Retinal pigment epithelial cell (primary cell): ENCODE measurements around the gene TNFSF15.

ENCODE experiments used
- DNase-seq: peaks from one replicate; pipeline ENCODE4 v3.0.0-alpha.2; 2010; ENCODE audit warnings: low read depth
- H3K4me3 ChIP-seq: 2 replicates; pipeline ENCODE4 v1.5.1; 2011; ENCODE audit warnings: mild to moderate bottlenecking, low read length, control low read depth, moderate library complexity
- TF ChIP-seq, protein P1 (sequence below): conservative IDR thresholded peaks from 2 replicates; pipeline ENCODE4 v1.5.1; 2011; ENCODE audit warnings: low read depth, low read length, control low read depth, inconsistent platforms

Gene TNFSF15

DNA sequence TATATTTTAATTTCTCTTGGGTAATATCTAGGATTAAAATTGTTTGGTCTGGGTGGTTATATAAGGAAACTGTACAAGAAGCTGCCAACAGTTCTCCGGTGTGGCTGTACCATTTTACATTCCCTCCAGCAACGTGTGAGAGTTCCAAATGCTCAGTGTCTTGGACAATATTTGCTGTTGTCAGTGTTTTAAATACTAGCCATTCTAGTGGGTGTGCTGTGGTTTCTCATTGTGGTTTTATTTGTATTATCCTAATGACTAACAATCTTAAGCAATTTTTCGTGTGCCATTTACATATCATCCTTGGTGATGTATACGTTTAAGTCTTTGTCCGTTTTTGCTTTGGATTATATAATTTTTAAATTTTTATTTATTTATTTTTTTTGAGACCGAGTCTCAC is 34.0 kb downstream of the TNFSF15 start:
- TF ChIP-seq, protein P1, sequence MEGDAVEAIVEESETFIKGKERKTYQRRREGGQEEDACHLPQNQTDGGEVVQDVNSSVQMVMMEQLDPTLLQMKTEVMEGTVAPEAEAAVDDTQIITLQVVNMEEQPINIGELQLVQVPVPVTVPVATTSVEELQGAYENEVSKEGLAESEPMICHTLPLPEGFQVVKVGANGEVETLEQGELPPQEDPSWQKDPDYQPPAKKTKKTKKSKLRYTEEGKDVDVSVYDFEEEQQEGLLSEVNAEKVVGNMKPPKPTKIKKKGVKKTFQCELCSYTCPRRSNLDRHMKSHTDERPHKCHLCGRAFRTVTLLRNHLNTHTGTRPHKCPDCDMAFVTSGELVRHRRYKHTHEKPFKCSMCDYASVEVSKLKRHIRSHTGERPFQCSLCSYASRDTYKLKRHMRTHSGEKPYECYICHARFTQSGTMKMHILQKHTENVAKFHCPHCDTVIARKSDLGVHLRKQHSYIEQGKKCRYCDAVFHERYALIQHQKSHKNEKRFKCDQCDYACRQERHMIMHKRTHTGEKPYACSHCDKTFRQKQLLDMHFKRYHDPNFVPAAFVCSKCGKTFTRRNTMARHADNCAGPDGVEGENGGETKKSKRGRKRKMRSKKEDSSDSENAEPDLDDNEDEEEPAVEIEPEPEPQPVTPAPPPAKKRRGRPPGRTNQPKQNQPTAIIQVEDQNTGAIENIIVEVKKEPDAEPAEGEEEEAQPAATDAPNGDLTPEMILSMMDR, result no peak
- no peak overlapping the region for H3K4me3 ChIP-seq
- no peak for DNase-seq

GRCh38 chr9:114770991-114771390 is 34.8 kb downstream of the TNFSF15 start:
- no peak for DNase-seq
- no peak overlapping the region for H3K4me3 ChIP-seq
- TF ChIP-seq, protein P1, result no peak

DNA sequence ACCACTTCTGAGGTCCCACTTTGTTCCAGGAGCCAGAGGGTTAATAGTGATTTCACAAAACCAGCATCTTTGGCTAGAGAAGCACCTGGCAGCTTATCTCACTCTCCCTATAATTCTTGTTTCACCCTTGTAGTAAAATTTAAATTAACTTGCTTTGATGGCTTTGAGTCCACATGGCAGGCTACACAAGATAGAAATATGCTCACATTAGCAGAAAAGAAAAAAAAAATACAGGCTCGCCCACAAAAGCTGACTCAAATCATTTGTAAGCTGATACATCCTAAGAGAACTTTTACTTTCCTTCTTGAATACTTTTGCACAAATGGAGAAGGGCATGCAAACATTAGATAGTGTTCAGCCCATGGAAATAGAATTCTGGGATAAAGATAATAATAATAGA is 36.2 kb downstream of the TNFSF15 start:
- DNase-seq, result no peak
- no peak overlapping the region for H3K4me3 ChIP-seq
- TF ChIP-seq, protein P1, result no peak

GRCh38 chr9:114763220-114763619 is 42.6 kb downstream of the TNFSF15 start:
- DNase-seq, result no peak
- TF ChIP-seq, protein P1, result no peak
- no peak overlapping the region for H3K4me3 ChIP-seq

GRCh38 chr9:114761523-114761922 is 44.3 kb downstream of the TNFSF15 start:
- H3K4me3 ChIP-seq, result no peak overlapping the region
- no peak for DNase-seq
- TF ChIP-seq, protein P1, result no peak

GRCh38 chr9:114759512-114760341 is 46.1 kb downstream of the TNFSF15 start:
- H3K4me3 ChIP-seq, result no peak overlapping the region
- no peak for DNase-seq
- TF ChIP-seq, protein P1, result no peak

GRCh38 chr9:114757984-114758383 is 47.9 kb downstream of the TNFSF15 start:
- no peak overlapping the region for H3K4me3 ChIP-seq
- TF ChIP-seq, protein P1, result no peak
- DNase-seq, result no peak
